Activated CD8-positive, alpha-beta memory T cell treated with anti-CD3 and anti-CD28 coated beads, Interleukin-2, amount 50 U/mL, for 24 hours (primary cell): ENCODE results near the gene PDLIM5.
"Not testable (repeated sequence)": the region's sequence is repeated elsewhere in the genome, so short reads cannot be mapped to it uniquely, and the experiment has no call there.

ENCODE experiments used
- DNase-seq: peaks from one replicate; pipeline ENCODE4 v3.0.0-alpha.2; 2020; ENCODE audit errors: extremely low read depth

Gene PDLIM5

DNA sequence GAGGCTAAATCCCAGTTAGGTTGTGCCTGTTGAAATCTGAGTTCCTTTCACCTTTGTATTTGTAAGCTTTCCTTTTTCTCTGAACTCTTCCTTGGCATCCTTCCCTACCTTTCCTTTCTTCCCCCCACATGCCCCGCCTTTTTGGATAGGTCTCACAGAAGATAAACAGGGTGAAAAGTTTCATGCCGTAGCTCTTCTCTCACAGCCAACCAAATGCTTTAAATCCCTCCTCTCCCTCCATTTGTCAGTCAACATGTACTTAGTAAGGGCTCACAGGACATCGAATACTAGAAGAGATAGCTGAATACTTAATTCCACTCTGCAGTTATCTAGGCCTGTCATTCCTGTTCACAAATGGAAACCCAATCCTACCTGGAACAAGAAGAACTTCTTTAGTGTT lies 198.9 kb downstream of the PDLIM5 start:
- no peak for DNase-seq

DNA sequence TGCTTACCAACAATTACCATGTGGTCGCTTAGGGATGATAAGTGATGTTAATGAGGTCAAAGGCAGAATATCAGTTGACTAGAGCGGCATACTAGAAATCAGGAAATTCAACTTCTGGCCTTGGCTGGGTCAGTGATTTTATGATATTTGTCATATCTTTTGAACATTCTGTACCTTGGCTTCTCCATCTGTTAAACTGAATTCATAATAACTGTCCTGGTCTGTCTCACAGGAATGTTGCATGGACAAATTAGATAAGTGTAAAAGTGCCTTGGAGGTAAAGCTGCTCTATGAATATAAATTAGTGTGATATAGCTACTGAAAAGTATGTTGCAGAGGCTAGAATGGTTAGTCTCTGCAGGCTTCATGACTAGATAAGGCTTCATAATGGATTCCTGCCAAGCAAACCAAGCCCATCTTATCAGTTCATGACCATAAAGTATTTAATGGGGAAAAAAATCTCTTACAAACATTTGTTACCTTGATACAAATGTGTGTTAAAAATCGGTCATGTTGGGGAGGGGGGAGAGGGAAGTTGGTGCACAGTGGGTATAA lies 201.4 kb downstream of the PDLIM5 start:
- DNase-seq, result no peak

DNA sequence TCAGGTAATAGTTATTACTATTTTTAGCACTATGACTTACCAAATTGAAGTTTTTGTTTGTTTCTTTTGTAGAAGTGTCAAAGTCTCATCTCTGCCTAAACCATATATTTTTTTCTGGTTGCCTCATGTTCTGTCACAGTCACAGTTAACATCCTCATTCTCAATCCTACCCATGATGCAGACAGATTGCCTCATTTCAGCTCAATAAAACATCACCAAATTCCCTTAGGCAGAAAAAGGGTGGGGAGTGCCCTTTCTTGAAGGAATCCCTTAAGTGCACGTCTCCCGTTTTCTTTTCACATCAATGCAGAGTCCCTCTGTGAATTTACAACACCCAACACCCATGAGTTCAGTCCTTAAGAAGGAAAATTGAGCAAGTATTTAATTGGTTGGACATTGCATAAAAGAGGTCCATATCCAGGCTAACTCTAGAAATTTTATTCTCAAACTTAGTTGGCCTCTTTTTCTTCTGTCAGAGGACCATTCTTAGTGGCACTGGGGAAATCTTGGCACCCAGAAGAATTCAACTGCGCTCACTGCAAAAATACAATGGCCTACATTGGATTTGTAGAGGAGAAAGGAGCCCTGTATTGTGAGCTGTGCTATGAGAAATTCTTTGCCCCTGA lies 202.4 kb downstream of the PDLIM5 start:
- DNase-seq, result no peak

DNA sequence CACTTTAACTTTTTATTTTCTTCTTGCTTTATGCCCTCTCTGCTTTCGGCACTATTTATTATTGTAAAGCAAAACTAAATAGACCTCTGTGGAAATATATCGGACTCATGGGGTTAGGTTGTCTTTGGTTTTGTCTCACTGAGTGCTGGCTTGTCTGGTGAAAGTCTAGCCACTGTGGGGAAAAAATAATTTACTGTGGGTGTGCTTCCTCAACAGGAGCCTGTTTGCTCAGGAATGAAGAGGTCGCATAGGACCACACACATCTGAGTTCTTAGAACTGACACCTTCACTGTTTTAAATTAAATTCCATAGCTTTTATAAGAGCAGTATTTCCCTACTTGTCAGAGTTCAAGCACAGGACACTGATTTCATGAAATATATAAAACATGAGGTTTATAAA lies 203.0 kb downstream of the PDLIM5 start:
- DNase-seq, result no peak

DNA sequence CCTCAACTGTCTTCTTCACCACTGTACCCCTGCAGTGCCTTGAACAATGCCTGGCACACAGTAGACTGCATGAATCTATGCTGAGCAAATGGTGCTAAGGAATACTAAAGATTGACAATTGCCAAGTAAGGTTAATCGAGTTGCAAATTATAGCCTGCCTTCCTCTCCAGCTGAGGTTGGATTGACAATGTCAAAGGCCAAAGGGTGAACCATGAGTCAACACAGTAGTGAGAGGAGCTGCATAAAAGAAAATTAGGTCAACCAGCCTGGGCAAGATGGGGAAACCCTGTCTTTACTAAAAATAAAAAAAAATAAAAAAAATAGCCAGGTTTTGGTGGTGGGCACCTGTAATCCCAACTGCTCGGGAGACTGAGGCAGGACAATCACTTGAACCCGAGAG lies 208.9 kb downstream of the PDLIM5 start:
- no peak for DNase-seq

DNA sequence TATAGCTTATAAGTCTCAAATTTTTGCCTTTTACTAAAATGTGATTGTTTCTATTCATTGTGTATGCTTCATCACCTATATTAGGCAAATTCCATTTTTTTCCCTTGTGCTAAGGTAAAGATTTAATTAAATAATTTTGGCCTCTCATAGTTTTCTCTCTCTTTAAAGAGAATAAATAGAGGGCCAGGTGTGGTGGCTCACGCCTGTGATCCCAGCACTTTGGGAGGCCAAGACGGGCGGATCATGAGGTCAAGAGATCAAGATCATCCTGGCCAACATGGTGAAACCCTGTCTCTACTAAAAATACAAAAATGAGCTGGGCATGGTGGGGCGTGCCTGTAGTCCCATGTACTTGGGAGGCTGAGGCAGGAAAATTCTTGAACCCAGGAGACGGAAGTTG lies 213.3 kb downstream of the PDLIM5 start:
- not testable (repeated sequence) for DNase-seq

DNA sequence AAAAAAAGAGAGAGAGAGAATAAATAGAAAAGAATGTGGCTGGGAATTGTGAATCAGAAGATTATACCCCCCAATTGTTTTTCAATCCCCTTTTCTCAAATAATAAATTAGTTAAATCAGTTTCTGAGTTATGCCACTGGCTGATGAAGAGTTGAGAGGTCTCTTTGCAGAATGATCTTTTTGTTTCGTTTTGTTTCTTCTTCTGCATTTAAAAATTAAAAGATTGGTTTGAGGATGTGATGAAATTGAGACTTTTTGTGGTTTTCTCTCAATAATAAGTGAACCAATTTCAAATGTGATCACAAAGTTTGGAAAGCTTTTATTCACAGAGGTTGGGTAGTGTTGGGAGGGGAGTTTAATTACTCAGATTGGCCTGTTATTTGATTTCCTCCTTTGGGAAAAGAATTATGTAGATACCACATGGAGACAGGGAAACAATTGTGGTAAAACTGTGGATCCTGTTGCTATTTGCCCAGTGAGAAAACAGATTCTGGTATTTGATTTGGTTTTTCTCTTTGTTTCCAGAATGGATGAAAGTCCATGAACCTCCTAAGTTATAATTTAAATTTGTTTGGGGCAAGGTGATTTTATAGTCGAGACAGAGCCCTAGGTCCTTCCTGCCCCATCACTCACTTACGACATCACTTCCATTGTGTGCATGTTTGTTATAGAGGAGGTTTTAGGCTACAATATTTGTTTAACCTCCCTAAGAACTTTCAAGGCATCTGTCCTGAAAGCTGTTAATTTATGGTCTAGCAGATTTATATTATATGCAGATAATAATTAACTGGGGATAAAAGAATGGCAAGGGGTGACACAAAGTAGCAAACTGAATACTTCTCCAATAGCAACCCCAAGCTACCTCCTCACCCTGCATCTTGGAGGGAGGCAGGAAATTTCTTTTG lies 214.0 kb downstream of the PDLIM5 start:
- no peak for DNase-seq

DNA sequence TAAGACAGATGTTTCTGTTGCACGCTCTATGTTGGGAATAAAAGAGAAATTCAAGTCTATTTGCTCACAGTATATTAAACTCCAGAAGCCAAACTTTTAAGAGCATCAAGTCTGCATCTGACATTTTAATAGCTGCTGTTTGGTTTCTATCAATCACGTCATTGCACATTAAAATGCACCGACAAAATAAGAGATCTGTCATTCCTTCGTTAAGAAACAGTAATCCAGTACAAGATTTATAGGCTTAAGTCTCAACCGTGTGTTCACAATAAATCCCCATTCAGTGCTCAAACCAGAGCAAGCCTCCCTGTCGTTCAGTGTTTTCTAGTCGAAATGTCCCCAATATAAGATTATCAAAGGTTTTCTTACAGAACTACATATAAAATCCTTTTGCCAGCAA lies 217.0 kb downstream of the PDLIM5 start:
- no peak for DNase-seq

DNA sequence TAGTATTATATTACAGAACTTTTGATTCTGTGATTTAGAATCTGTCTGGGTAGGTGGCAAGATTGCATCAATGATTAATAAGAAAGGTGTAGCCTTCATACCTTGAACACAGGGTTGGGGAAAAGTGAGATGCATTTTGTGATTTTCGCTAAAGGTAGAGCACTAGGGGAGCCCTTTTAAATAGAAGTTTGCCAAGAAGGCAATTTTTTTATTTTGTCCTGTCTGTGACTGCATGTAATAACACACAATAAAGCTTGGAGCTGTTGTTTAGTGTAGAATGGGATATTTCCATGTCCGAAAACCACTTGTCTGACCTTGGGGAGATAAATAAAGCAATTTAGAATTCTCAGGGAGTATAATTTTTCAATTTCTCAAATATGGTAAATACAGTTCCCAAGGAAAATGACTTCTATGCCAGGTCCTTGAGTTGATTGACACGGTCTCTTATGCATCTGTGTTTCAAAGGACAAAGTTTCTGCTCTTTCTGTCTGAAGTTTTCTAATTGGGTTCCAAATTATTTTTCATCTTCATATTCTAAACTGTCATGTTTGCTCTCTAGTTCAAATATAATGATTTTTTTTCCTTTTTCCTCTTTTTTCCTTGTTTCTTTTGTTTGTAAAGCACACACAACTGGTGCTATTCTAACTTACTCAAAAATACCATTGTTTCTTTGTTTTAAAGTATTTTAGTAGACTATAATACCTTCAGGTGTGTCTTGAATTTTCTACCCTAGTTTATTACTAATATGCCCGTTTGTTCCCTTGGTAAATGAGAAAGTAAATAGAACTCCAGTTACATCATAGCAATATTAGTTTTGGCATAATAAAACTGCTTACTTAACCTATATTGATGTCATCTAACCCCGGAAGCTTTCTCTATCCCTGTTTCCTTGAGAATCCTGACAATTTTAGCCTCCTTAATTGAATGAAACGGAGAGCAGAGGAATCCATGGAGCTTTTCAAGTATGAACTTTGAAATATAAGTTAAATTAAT lies 218.2 kb downstream of the PDLIM5 start:
- no peak for DNase-seq

DNA sequence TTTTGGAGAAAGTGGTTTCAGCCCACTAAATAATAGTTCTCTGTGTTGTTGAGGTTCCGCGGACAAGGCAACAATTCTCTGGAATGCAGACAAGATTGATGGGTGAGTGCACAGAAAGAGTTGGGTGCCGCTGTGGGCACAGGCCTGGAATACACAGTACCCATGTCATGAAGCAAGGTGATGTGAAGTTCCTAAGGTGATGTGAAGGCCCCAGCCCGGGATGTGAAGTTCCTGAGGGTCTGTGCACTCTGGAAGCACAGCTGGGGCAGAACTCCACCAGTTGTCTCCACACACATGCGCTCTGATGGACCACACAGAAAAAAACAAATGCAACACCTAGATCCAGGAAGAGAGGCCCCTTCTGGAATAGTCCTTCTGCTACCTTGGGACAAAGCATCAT lies 219.4 kb downstream of the PDLIM5 start:
- DNase-seq, result no peak

DNA sequence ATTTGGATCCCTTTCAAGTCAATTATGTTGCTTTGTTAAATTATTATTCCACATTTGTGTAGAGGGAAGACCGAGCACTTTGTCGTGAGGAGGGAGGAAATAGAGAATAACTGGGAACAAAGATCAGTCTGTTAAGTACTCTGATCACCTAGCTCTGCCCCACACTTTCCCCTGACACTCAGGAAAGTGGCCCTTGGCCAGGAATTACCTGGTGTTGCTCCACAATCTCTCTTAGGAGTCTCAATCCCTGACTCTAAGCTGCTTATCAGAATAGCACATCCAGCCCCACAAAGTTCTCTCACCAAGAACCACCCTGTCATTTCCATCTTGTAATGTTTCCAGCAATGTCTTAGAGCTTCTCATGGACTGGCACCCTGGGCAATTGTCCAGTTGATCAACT lies 222.2 kb downstream of the PDLIM5 start:
- no peak for DNase-seq

DNA sequence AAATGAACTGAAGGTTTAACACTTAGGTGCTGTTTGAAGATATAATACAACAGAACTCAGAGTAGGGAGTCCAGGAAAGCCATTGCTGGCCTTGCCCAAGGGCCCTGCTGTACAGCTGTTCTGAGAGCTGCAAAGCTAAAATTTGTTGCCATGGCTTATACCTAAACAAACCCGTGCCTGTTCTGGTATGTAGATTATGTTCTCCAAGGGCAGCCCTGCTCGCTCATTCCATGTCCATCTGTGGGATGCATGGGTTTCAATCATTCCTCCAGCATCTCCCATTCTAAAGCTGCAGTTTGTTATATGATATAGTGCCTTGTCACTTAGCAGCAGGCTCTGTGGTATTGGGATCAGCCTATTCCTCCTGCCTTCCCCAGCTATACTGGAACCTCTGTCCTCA lies 225.2 kb downstream of the PDLIM5 start:
- DNase-seq, result no peak

DNA sequence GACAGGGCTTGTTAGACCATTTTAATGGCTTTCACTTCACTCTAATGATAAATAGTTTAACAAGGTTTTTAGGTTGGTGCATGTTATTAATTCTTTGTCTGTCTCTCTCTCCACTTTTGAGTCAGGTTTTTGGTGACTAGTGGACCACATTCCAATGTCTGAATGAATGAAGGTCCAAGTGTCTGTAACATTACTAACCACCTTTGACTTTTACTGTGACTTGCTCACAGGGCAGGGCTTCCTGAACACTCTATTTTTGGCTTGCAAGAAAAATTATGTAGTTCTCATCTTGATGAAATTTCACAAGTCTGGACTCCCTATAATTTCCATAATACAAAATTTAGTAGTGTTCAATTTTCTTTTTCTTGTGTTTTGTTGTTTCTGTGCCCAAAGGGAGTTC lies 227.2 kb downstream of the PDLIM5 start:
- no peak for DNase-seq

DNA sequence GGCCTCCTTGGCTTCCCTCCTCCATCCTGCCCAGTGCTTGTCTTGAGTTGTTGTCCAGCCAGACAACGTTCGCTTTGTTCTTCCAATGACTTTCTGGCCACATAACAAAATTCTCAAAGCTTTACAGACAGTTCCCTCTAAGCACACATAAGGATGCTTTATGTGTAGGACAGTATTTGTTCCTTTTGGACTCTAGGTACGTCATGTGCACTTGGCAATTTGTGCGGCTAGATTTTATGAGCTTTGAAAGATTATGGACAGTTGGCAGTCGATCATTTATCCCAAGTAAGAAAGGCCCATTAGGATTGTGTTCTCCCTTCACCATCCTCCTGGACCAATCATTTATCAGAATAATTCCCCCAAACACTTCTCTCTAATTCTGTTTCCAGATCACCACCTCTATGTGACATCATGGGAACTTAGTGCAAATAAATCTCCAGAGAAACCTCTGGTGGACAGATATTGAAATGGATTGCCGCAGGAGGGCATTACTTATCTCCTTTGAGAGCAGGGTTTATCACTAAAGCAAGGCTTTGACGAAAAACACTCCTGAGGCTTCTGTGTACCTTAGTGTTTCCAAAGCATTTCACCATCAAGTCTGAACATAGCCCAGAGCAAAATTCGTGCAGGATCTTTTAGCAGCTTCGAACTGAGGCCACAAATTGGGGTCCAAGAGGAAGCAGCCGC lies 228.6 kb downstream of the PDLIM5 start:
- no peak for DNase-seq

DNA sequence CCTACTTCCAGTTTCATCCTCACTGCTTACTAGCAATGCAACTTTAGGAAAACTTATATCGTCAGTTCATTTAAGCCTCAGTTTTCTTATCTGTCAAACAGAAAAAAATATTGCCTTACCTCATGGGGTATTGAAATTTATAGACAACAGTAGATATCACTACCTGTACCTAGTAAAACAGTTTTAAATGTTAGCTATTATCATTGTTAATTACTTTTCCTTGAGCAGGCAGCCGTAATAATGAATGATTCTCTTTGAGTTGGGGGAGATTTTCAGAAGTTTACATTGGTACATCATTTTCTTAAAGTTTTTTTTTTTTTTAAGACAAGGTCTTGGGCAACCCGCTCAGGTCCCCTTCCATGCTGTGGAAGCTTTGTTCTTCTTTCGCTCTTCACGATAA lies 234.3 kb downstream of the PDLIM5 start:
- no peak for DNase-seq

DNA sequence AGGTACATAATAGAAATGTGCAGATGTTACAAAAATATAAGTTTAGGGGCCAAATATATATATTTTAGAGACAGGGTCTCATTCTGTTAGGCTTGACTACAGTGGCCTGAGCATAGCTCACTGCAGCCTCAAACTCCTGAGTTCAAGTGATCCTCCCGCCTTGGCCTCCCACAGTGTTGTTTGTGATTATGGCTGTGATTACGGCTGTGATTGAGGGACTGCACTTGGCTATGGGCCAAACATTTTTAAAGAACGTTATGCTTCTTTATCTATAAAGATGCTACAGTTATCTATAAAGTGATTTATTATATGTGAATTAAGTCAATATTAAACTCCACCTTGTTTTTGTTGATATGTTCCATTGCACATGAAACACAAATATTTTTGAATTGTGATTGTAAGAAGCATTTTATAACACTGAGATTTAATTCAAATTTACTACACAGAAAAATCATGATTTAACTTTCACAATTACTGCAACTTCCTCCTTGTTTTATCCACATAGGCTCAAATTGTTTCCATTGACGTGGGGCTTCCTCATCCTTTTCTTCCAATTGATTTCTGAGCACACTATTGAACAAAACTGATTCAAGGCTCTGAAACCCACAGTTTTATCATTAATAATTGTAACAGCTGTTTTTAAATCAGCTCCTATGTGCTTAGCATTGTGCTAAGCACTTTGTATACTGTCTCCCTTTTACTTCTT lies 237.6 kb downstream of the PDLIM5 start:
- DNase-seq, result no peak

DNA sequence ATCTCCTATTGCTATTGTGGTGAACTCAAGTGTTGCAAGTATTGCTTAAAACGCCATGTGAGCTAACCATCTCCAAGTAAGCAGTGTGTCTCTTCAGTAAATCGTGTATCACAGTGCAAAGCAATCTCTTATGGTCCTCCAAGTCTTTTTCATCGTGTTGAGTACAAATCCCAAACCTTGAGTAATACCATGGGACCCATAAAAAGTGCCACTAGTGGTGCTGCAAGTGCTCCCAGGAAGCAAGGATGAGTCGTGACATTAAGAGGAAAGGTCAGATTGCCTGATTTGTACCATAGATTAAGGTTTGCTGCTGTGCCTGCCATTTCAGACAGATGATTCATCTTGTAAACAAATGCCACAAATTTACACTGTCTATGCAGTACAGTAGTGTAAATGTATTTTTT lies 239.1 kb downstream of the PDLIM5 start:
- DNase-seq, result no peak

DNA sequence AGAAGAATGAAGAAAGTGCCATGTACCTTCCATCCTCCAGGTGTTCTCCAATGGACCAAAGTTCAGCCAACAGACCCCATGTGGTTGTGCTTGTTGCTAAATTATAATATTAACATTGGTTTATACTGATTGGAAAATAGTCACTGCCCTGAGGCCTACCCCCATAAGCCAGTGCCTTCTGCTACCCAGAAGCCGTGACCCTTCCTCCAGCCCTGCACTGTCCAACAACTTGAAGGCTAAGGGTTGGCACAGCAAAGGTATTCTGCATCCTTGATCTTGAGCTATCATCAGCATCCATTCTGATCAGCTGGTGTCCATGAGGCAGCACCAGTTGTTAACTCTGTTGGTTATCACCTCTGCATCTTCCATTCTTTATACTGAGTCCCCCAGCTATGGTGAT lies 239.8 kb downstream of the PDLIM5 start:
- DNase-seq, result no peak

DNA sequence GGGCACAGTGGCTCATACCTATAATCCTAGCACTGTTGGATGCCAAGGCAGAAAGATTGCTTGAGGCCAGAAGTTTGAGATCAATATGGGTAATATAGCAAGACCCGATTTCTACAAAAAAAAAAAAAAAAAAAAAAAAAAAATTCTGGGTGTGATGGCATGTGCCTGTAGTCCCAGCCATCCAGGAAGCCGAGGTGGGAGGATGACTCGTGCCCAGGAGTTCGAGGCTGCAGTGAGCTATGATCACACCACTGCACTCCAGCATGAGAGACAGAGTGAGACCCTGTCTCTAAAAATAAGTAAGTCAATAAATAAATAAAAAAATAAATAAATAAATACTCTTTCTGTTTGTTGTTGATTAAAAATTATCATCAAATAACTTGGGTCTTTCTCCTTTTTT lies 243.6 kb downstream of the PDLIM5 start:
- no peak for DNase-seq

DNA sequence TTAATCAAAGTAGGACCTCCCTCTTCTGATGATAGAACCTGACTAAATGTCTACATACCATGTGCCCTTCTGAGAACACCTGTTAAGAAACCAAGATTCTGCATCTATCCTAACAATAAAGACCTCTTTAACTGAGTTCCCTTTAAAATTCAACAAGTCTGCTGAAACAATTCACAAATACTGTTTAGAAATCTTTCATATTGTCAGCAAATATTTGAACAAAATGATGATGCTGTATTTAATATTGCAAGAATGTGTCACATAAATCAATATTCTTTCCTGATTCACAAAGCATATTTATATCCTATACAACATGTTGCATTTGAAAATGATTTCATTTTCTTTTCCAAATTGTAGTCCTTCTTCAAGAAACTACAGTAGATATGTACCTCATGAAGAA lies 246.4 kb downstream of the PDLIM5 start:
- no peak for DNase-seq

DNA sequence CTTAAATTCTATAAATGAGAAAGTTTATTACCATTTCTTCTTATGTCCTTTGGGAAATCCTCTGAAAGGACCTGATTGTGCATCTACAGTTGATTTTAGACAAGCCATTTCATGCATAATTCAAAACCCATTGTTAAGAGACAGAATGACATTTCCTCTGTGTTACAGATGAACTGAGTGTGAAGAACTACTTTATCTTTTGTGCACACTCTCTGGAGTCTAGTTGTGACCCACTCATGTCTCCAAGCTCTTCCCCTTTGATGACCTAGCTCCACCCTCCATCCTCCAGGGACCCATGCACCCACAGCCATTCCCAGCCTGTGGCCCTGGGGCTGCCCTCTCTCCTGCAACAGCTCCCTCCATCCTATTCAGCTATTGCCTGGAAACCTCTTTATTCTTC lies 248.6 kb downstream of the PDLIM5 start:
- DNase-seq, result no peak
